ENCODE data around the gene DSCAM.

Gene DSCAM

GRCh38 chr21:40151611-40152010, 695.3 kb downstream of the DSCAM start:
- no peak for DNase-seq

- DNase-seq = peak; percentile 90
These were observed 700.6 kb downstream of the DSCAM start for GRCh38 chr21:40146216-40146837.

GRCh38 chr21:40143822-40144525, 703.0 kb downstream of the DSCAM start:
- peak; percentile 78 for DNase-seq

GRCh38 chr21:40141621-40142020, 705.3 kb downstream of the DSCAM start:
- no peak for DNase-seq

- DNase-seq = no peak
These were observed 706.3 kb downstream of the DSCAM start for GRCh38 chr21:40140675-40141074.

- DNase-seq = no peak
These were observed 707.3 kb downstream of the DSCAM start for GRCh38 chr21:40139636-40140035.

- DNase-seq = no peak
These were observed 710.4 kb downstream of the DSCAM start for GRCh38 chr21:40136571-40136970.

- DNase-seq = no peak
These were observed 712.0 kb downstream of the DSCAM start for GRCh38 chr21:40134731-40135492.

- no peak for DNase-seq
These were observed 716.5 kb downstream of the DSCAM start for GRCh38 chr21:40130476-40130875.

- no peak for DNase-seq
These were observed 717.1 kb downstream of the DSCAM start for GRCh38 chr21:40129809-40130208.

- DNase-seq = no peak
These were observed 718.1 kb downstream of the DSCAM start for GRCh38 chr21:40128891-40129290.

- peak; percentile 60 for DNase-seq
These were observed 725.9 kb downstream of the DSCAM start for GRCh38 chr21:40120940-40121575.

GRCh38 chr21:40118527-40118926, 728.4 kb downstream of the DSCAM start:
- no peak for DNase-seq

- no peak for DNase-seq
These were observed 729.7 kb downstream of the DSCAM start for GRCh38 chr21:40117236-40117635.

- no peak for DNase-seq
These were observed 731.2 kb downstream of the DSCAM start for GRCh38 chr21:40115775-40116174.

- no peak for DNase-seq
These were observed 744.3 kb downstream of the DSCAM start for GRCh38 chr21:40102682-40103081.

- no peak for DNase-seq
These were observed 747.1 kb downstream of the DSCAM start for GRCh38 chr21:40099809-40100208.

- DNase-seq = no peak
These were observed 751.5 kb downstream of the DSCAM start for GRCh38 chr21:40095477-40095876.

- DNase-seq = no peak
These were observed 766.6 kb downstream of the DSCAM start for GRCh38 chr21:40080385-40080784.

GRCh38 chr21:40074710-40075109, 772.2 kb downstream of the DSCAM start:
- no peak for DNase-seq

- DNase-seq = no peak
These were observed 772.8 kb downstream of the DSCAM start for GRCh38 chr21:40074198-40074597.

GRCh38 chr21:40073642-40074041, 773.3 kb downstream of the DSCAM start:
- no peak for DNase-seq

GRCh38 chr21:40070871-40071270, 776.1 kb downstream of the DSCAM start:
- no peak for DNase-seq

- DNase-seq = no peak
These were observed 779.2 kb downstream of the DSCAM start for GRCh38 chr21:40067751-40068150.
